Measurements from ENCODE around the gene SIAE.

- no peak for TF ChIP-seq CTCF (IDR thresholded peaks at IDR 0.05; ENCODE audit: low read depth, low read length, poor library complexity, severe bottlenecking)
- no peak for TF ChIP-seq EZH2phosphoT487 (IDR thresholded peaks at IDR 0.05; ENCODE audit: borderline replicate concordance, low read length)
Observed at GRCh38 chr11:124667601-124668000, 5.9 kb downstream of the SIAE start.
